ENCODE results near the gene FAM174C. TPM values are rescaled to one million over a fixed set of nuclear protein-coding genes. Genes with fewer than 3 reads are reported as not detected.

The FAM174C gene
- total RNA-seq, 1 experiment from 2014 or later = 77.1 TPM

- H3K4me3 ChIP-seq (replicated peaks in 1 of 2; ENCODE audit: low read depth in 1 of 2, low read length in 2 of 2) = peak overlapping the region in 1 of 2 experiments; percentile 12; a peak in 1 of 4 replicates
- TF ChIP-seq POLR2AphosphoS5 (IDR thresholded peaks at IDR 0.05; ENCODE audit: low read depth, low read length) (peak; percentile 29; the same call in 1 of the 2 replicates), JUND (IDR thresholded peaks at IDR 0.05) (no peak)
- peaks cover 53 to 68% of the 10 kb centered on the region in 2 experiments for H3K4me1 ChIP-seq (ENCODE audit: control insufficient read depth in 1 of 2, insufficient read depth in 2 of 2, low read length in 2 of 2)
- H3K36me3 ChIP-seq (ENCODE audit: control insufficient read depth in 1 of 2, insufficient read depth in 2 of 2, low read length in 2 of 2) = peaks cover 0 to 16% of the 10 kb centered on the region in 2 experiments; a peak in 2 of 4 replicates
- H3K9ac ChIP-seq (ENCODE audit: low read length) = peak overlapping the region; percentile 99
- no peaks in the 10 kb centered on the region for H3K9me2 ChIP-seq (ENCODE audit: insufficient read depth)
- ChIA-PET RAD21 (ENCODE audit: low non-redundant PET in 1 of 2, low total read pairs in 2 of 2, uncharacterized antibody in 2 of 2, unreplicated experiment in 2 of 2) (interaction anchor here (0.7 to 2.1 kb wide), 8 partner anchors 8 to 29 kb away, joined by 4 to 51 read pairs (median 10); partner anchors contain the start of gene CIRBP (in 2 of the 2)), POLR2A (interaction anchor here (0.7 to 5.3 kb wide), 12 partner anchors 8 to 216 kb away, joined by 3 to 139 read pairs (median 4); partner anchors contain the start of genes CIRBP and FAM174C), CTCF (interaction anchor here (0.7 to 5.2 kb wide), 25 partner anchors 8 to 552 kb away, joined by 3 to 325 read pairs (median 4); partner anchors contain the start of genes ABCA7, CIRBP, CNN2 and FAM174C)
- no TSS peak for BruUV-seq (replicated peaks)
- H3K27me3 ChIP-seq (ENCODE audit: insufficient read depth, low read length) = no peaks in the 10 kb centered on the region
- no peak for DNase-seq (ENCODE audit: low read depth, low spot score)
- no peak for ATAC-seq
- H3K27ac ChIP-seq (ENCODE audit: low read depth, low read length) = peak overlapping the region; percentile 100
- peak overlapping the region; percentile 98 for H3K4me2 ChIP-seq (ENCODE audit: low read length)
- peaks cover 47% of the 10 kb centered on the region for H3K79me2 ChIP-seq (ENCODE audit: insufficient read depth, low read length)
- H4K20me1 ChIP-seq (ENCODE audit: insufficient read depth) = peaks cover 13% of the 10 kb centered on the region; the same call in 1 of the 2 replicates
- H3K9me3 ChIP-seq (ENCODE audit: control insufficient read depth in 1 of 2, insufficient read depth in 1 of 2, low read depth in 1 of 2, low read length in 2 of 2) = no peaks in the 10 kb centered on the region
- H2AFZ ChIP-seq (ENCODE audit: low read depth, low read length, poor library complexity, severe bottlenecking) = no peak overlapping the region
- intact Hi-C loops (cut with micrococcal nuclease) = loop anchor here (1.0 to 10.0 kb wide), 4 partner anchors 21 to 450 kb away; partner anchors contain the start of genes CNN2, GPX4, PTBP1 and RNU6-2
Measured at GRCh38 chr19:1244693-1245451, 30.5 kb upstream of the FAM174C start.

GRCh38 chr19:1245494-1246264 is 29.7 kb upstream of the FAM174C start:
- no peak for DNase-seq (ENCODE audit: low read depth, low spot score)
- Histone ChIP-seq H3K79me2 (ENCODE audit: insufficient read depth, low read length) (peaks cover 49% of the 10 kb centered on the region), H3K4me2 (ENCODE audit: low read length) (peak overlapping the region; percentile 98), H3K4me3 (replicated peaks in 1 of 2; ENCODE audit: low read depth in 1 of 2, low read length in 2 of 2) (no peak overlapping the region), H4K20me1 (ENCODE audit: insufficient read depth) (peaks cover 13% of the 10 kb centered on the region; the same call in 1 of the 2 replicates), H3K27me3 (ENCODE audit: insufficient read depth, low read length) (no peaks in the 10 kb centered on the region), H3K27ac (ENCODE audit: low read depth, low read length) (peak overlapping the region; percentile 100), H3K9me2 (ENCODE audit: insufficient read depth) (no peaks in the 10 kb centered on the region), H2AFZ (ENCODE audit: low read depth, low read length, poor library complexity, severe bottlenecking) (no peak overlapping the region), H3K36me3 (ENCODE audit: control insufficient read depth in 1 of 2, insufficient read depth in 2 of 2, low read length in 2 of 2) (peaks cover 0 to 17% of the 10 kb centered on the region in 2 experiments; a peak in 3 of 4 replicates), H3K9me3 (ENCODE audit: control insufficient read depth in 1 of 2, insufficient read depth in 1 of 2, low read depth in 1 of 2, low read length in 2 of 2) (no peaks in the 10 kb centered on the region), H3K4me1 (ENCODE audit: control insufficient read depth in 1 of 2, insufficient read depth in 2 of 2, low read length in 2 of 2) (peaks cover 52 to 65% of the 10 kb centered on the region in 2 experiments), H3K9ac (ENCODE audit: low read length) (peak overlapping the region; percentile 99)
- CTCF ChIA-PET = interaction anchor here (1.2 to 5.2 kb wide), 6 partner anchors 15 to 137 kb away, joined by 3 to 325 read pairs (median 6); partner anchors contain the start of gene CIRBP
- no TSS peak for BruUV-seq (replicated peaks)
- intact Hi-C loops (cut with micrococcal nuclease) = loop anchor here (10.0 kb wide), 2 partner anchors 221 to 451 kb away; partner anchors contain the start of genes CNN2, PTBP1, RNU6-2 and TMEM259
- POLR2A ChIA-PET = interaction anchor here (0.7 to 5.3 kb wide), 5 partner anchors 16 to 165 kb away, joined by 3 to 139 read pairs (median 12); partner anchors contain the start of gene CIRBP
- TF ChIP-seq SIN3A (IDR thresholded peaks at IDR 0.05; ENCODE audit: low read depth) (no peak), EZH2phosphoT487 (IDR thresholded peaks at IDR 0.05; ENCODE audit: borderline replicate concordance) (no peak), POLR2A (IDR thresholded peaks at IDR 0.05; ENCODE audit: borderline replicate concordance, extremely low read depth, insufficient read depth, insufficient read length) (no peak), ATF3 (IDR thresholded peaks at IDR 0.05) (no peak), MAX (IDR thresholded peaks at IDR 0.05) (no peak), JUND (IDR thresholded peaks at IDR 0.05) (no peak), ELF1 (IDR thresholded peaks at IDR 0.05; ENCODE audit: borderline replicate concordance, low read depth) (no peak), ZBTB33 (IDR thresholded peaks at IDR 0.05; ENCODE audit: extremely low read depth, insufficient replicate concordance, low read length) (no peak), ZNF274 (IDR thresholded peaks at IDR 0.05; ENCODE audit: low read depth, low read length) (no peak)
- no peak for ATAC-seq
- RAD21 ChIA-PET (ENCODE audit: low non-redundant PET in 1 of 2, low total read pairs in 2 of 2, uncharacterized antibody in 2 of 2, unreplicated experiment in 2 of 2) = interaction anchor here (1.8 to 2.1 kb wide), 2 partner anchors 20 kb away, joined by 45 to 51 read pairs; no protein-coding TSS in a partner anchor
